GM23248 (cell line): ENCODE results near the gene TSPAN14.

Experiments used
- EZH2 ChIP-seq: fragments of 200-600 bp; sonication (generic); IDR thresholded peaks from 2 replicates; pipeline ENCODE4 v1.6.1; 2018; ENCODE audit warnings: antibody characterized with exemption, mild to moderate bottlenecking; ENCODE audit not compliant: insufficient read depth, poor library complexity, severe bottlenecking
- EZH2phosphoT487 ChIP-seq: fragments of 200-600 bp; sonication (generic); IDR thresholded peaks from 2 replicates; pipeline ENCODE4 v1.6.1; 2018; ENCODE audit warnings: antibody characterized with exemption, moderate library complexity, mild to moderate bottlenecking, low read depth; ENCODE audit not compliant: insufficient read depth

- TF ChIP-seq EZH2 (no peak), EZH2phosphoT487 (no peak)
Observed at GRCh38 chr10:80540981-80541750, 87.1 kb downstream of the TSPAN14 start.
